ENCODE data around the gene USP48.
"Not testable (repeated sequence)": the region's sequence is repeated elsewhere in the genome, so short reads cannot be mapped to it uniquely, and the experiment has no call there.

USP48 gene

DNA sequence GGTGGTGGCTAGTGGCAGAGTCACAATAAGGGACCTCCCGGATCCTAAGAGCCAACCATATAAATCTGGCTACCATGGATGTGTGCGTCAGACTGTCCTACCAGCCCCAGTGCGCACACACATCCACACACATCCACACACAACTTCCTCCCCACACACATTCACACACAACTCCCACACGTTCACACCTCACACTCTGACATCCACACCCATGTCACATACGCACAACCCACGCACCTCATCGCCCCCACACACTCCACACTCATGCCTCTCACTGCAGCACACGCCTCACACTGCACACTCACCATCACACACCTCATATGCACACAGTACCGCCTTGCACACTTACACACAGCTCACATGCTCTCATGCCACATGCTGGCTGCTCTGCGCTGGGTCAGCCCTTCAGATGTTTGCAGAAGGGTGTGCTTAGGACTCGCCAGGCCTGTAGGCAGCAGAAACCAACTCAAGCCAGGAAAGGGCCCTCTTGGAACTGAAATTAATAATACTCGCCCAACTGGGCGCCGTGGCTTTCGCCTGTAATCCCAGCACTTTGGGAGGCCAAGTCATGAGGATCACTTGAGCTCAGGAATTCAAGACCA lies 32.1 kb upstream of the USP48 start:
- no peak for DNase-seq (ENCODE audit: low spot score)

DNA sequence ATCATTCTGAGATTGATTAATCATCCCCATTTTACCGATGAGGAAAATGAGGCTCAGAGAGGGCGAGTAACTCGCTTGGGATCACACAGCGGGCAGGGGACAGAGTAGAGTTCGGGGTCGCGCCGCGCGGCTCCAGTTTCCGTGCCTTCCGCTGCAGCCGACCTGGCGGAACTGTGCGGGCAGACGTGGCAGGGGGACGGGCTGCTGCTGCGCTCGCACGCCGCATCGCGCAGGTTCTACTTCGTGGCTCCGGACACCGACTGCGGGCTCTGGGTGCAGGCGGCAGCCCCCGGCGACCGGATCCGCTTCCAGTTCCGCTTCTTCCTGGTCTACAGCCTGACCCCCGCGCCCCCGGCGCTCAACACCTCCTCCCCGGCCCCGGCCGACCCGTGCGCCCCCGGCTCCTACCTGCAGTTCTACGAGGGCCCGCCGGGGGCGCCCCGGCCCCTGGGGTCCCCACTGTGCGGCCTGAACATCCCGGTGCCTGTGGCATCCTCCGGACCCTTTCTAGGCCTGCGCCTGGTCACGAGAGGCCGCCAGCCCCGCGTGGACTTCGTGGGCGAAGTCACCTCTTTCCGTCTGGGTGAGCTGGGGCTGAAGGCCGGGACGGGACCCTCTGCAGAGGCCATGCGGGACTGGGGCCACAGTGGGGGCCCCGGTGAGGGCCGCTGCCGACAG lies 31.4 kb upstream of the USP48 start:
- no peak for DNase-seq (ENCODE audit: low spot score)

DNA sequence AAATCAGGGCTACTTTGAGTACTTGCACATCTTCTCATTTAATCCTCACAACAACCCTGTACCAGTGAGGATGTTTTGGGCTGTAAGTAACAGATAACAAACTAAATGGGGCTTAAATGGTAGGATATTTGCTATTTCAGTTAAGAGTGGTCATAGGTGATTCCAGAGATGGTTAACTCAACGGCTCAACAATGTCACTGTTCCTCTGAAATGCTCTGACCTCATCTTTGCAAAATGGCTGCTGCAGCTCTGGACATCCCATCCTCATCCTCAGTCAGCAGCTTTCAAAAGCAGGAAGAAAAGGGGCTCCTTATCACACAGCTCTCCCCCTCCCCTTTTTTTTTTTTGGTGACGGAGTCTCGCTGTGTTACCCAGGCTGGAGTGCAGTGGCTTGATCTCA lies 30.6 kb upstream of the USP48 start:
- no peak for DNase-seq (ENCODE audit: low spot score)

DNA sequence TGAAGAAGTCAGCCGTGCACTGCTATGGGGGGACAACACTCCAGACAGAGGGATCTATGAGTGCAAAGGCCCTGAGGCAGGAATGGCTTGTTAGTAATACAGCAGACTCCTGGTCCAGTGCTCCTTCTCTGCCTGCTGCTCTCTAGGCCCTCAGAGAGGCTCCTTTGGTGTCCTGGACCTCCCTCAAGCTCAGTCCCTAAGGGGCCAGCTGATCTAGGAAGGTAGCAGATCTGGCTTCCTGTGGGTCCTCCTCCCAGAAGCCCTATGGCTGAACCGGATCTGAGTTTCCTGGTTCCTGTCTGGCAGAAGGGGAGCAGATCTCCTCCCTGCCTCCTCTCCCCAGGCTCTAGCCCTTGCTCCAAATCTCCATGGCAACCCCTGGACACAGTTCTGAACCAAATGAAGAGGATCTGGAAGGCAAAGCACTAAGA lies 28.9 kb upstream of the USP48 start, which contains the start of gene LDLRAD2:
Gene LDLRAD2 (plus strand): TSS at position 391 of the 431 bp plus-strand sequence. CDS start 187 bp downstream, outside the sequence.
- no peak for DNase-seq (ENCODE audit: low spot score)

DNA sequence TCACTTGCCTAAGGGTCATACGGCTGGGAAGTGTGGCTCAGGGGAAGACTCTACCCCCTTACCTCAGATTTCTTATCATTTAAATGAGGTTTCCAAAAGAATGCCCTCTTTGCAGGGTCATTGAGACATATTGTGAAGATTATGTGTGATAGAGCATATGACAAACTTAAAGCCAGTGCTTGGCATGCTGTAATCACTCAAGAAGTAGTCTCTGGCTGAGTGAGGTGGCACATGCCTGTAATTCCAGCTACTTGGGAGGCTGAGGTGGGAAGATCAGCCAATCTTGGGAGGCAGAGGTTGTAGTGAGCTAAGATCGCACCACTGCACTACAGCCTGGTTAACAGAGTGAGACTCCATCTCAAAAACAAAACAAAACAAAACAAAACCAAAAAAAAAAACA lies 21.6 kb upstream of the USP48 start:
- no peak for DNase-seq (ENCODE audit: low spot score)

DNA sequence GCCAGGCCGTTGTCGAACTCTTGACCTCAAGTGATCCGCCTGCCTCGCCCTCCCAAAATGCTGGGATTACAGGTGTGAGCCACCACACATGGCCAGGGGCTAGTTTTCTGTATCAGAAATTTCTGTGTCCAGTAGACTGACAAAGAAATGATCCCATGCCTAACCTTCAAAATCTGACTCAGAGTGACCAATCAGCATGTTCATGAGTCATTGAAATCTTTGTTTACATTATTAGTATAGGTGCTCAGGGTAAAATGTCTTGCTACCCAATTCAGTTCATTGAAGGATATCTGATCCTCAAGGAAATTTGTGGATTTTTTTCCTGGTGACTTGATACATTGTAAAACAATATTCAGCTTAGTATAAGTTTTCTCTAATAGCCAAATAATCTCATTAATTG lies 18.2 kb upstream of the USP48 start:
- no peak for DNase-seq (ENCODE audit: low spot score)

DNA sequence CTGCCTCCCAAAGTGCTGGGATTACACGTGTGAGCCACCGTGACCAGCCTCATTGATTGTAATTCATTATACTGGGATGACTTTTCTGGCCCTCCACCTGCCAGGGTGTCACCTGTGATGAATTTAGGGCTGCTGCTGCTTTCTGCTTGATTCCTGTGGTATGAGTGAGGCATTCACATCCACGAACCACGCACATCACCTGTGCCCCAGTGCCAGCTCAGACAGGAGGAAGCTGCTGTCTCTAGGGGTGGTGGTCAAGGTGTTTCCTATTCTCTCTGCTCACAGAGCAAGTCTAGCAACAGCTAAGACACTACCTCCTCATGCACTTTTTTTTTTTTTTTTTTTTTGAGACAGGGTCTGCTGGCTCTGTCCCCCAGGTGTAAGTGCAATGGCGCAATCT lies 16.8 kb upstream of the USP48 start:
- no peak for DNase-seq (ENCODE audit: low spot score)

DNA sequence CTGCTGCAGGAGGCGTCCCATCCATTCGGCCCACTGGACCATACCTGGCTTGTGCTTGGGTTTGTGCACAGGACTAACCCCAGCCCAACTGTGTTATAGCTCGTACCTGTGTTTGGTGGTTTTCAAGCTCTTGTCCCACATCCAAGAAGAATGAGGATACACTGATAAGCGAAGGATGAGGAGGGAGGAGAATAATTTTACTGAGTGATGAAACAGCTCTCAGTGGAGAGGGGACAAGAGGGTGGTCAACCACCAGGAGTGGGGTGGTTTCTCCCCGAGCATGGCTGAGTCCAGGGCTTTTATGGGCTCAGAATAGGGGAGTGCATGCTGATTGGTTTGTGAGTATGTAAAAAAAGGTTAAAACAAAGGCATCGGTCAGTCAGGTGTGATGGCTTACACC lies 12.1 kb upstream of the USP48 start:
- no peak for DNase-seq (ENCODE audit: low spot score)

DNA sequence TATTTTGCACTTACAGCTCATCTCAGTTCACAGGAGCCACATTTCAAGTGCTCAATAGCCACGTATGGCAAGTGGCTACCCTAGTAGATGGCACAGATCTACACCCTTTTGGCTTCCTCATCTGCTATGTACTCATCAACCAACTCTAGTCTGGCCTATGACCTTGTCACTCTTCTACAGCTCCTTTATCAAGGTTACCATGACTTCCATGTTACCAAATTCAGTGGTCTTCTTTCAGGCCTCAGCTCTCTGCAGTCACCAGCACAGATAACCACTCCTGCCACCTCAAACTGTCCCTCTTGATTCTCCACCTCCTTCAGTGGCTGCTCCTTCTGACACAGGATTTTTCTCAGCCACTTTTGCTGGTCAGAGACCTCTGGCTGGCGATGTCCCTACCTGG lies 11.7 kb upstream of the USP48 start:
- DNase-seq (ENCODE audit: low spot score), result no peak

DNA sequence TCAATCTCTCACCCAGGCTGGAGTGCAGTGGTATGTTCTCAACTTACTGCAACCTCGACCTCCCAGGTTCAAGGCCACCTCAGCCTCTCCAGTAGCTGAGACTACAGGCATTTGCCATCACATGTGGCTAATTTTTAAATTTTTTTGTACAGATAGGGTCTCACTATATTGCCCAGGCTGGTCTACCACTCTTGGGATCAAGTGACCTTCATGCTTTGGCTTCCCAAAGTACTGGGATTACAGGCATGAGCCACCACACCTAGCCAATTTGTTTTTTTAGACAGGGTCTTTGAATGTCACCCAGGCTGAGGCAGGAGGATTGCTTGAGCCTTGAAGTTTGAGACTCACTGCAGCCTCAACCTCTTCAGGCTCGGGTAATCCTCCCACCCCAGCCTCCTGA lies 10.2 kb upstream of the USP48 start:
- DNase-seq (ENCODE audit: low spot score), result no peak

DNA sequence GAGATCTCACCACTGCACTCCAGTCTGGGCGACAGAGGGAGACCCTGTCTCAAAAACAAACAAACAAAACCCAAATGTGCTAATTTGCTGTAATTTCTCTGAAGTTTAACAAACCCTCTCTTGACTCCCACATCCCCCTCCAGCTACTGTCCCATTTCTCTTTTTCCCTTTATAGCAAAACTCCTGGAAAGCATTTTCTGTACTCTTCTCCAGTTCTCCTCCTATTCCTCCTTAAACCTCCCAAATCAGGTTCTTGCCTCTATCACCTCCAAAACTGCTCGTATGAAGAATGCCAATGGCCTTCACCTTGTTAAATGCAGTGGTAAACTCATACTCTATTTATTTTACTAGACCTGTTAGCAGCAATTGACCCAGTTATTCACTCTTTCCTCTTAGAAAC lies 3.7 kb upstream of the USP48 start:
- DNase-seq (ENCODE audit: low spot score), result no peak

DNA sequence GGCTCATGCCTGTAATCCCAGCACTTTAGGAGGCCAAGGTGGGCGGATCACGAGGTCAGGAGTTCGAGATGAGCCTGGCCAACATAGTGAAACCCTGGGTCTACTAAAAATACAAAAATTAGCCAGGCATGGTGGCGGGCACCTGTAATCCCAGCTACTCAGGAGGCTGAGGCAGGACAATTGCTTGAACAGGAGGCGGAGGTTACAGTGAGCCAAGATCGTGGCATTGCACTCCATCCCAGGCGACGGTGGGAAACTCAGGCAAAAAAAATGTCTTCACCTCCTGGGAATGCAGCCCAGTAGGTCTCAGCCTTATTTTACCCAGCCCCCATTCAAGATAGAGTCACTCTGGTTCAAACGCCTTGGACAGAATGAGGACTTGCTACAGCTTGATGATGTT lies 2.8 kb upstream of the USP48 start:
- DNase-seq (ENCODE audit: low spot score), result not testable (repeated sequence)

DNA sequence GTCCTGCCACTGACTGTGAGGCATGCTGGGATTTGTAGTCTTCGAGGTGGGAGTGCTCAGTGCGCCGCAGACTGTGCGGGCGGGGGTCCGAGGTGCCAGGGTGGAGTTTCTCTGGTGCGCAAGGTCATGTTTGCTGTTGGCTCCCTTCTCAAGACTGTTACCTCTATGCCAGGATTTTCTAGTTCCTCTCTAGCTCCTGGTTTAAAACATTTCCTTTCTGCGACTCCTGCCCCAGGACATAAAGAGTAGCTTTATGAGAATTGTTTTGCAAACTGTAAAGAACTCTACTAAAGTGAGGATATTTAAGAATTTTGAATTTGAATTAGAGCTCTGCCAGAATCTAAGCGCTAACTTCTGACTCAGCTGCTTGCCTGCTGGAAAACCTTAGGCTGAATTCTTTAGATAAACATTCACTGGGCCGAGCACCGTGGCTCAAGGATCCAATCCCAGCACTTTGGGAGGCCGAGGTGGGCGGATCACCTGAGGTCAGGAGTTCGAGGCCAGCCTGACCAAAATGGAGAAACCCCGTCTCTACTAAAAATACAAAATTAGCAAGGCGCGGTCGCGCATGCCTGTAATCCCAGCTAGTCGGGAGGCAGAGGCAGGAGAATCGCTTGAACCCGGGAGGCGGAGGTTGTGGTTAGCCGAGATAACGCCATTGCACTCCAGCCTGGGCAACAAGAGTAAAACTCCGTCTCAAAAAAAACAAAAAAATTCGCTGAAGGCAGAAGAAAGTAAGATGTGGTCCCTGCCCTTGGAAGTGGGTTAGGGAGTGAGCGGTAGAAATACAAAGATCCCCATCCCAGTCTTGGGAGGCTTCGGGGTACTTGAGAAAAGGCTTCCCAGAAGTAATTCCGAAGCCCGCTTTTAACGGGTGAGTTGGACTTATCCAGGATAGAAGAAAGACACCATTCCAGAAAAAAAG lies 992 bp upstream of the USP48 start:
- DNase-seq (ENCODE audit: low spot score), result no peak

DNA sequence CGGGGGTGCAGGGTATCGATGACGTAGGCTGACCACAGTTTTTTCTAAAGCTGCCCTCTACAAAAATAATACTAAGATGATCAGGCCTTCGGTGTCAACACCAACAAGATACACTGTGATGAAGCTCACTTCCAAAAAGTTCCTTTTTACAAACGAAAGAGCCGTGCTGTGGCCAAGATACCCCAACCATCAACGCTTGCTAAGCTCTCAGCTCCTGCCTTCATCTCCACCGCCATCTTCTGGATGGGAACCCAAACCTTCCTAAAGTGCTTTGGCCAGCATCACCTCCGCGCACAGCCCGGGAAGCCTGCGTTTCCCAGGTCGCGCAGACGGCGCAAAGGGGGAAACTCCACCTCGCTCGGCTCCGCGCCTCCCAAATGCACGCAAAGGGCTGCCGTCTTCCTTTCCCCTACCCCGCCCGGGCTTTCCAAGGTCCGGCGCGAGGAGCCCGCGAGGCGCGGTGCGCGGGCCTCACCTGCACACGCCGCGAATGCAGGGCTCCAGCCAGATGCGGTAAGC lies 541 bp downstream of the USP48 start:
- peak; percentile 67 for DNase-seq (ENCODE audit: low spot score)

DNA sequence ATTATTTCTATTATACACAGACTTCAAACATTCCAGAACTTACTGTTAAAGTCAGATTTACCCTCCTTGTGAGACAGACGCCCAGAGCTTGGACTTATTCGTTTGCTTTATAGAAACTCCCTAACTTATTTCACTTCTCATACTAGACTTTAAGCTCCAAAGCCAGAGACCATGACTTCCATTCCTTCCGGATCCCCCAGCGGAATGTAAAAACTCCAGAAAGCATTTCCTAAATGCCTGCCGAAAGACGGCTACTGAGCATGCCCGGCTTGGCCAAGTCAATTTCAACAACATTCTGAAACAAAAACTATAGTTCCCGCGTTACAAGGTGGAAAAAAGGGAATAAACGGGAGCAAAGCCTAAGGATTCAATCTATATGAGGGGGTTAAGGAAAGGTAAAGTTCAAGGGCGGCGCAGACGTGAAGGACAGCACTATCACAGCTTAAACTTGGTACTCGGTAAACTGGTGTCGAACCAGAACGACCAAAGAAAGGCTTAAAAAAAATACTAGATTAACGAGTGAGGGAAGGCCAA lies 1.1 kb downstream of the USP48 start:
- DNase-seq (ENCODE audit: low spot score), result no peak

DNA sequence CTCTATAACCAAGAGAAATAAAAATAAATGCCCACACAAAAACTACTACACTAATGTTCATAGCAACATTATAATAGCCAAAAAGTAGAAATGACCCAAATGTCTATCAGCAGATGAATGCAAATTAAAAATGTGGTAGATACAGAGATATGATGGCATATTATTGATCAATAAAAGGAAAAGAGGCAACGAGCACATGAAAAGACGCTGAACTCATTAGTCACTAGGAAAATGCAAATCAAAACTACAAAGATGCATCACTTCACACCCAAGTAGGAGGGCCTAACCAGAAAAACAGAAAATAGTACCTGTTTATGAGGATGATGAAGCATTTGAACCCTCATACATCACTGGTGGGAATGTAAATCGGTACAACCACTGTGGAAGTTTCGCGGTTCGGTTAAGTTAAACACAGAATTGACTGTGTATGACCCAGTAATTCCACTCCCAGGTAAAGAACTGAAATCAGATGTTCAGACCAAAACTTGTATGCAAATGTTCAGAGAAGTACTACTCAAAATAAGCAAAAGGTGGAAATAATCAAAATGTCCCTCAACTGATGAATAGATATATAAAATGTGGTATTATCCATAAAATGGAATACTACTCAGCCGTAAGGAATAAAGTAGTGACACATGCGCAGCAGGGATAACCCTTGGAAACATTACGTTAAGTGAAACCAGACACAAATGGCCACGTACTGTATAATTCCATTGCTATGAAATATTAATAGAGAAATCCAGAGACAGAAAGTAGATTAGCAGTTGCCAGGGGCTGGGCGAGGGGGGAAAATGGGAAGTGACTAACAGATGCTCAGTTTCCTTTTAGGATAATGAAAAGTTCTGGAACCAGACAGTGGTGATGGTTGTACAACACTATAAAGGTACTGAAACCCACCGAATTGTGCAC lies 3.1 kb downstream of the USP48 start:
- no peak for DNase-seq (ENCODE audit: low spot score)

DNA sequence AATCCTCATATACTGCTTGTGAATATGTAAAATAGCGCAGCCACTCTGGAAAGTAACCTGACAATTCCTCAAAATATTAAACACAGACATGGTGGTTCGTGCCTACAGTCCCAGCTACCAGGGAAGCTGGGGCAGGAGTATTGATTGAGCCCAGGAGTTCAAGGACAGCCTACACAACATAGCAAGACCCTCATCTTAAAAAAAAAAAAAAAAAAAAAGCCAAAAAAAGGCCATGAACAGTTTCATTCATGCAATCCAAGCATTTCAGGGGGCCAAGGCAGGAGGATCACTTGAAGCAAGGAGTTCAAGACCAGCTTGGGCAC lies 4.6 kb downstream of the USP48 start:
- no peak for DNase-seq (ENCODE audit: low spot score)

DNA sequence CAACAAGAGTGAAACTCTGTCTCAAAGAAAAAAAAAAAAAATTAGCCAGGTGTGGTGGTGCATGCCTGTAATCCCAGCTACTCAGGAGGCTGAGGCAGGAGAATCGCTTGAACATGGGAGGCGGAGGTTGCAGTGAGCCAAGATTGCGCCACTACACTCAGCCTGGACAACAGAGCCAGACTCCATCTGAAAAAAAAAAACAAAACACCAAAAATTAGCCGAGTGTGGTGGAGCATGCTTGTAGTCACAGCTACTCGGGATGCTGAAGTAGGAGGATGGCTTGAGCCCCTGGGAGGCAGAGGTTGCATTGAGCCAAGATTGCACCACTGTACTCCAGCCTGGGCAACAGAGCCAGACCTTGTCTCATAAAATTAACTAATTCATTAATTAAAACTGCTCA lies 6.0 kb downstream of the USP48 start:
- DNase-seq (ENCODE audit: low spot score), result not testable (repeated sequence)

DNA sequence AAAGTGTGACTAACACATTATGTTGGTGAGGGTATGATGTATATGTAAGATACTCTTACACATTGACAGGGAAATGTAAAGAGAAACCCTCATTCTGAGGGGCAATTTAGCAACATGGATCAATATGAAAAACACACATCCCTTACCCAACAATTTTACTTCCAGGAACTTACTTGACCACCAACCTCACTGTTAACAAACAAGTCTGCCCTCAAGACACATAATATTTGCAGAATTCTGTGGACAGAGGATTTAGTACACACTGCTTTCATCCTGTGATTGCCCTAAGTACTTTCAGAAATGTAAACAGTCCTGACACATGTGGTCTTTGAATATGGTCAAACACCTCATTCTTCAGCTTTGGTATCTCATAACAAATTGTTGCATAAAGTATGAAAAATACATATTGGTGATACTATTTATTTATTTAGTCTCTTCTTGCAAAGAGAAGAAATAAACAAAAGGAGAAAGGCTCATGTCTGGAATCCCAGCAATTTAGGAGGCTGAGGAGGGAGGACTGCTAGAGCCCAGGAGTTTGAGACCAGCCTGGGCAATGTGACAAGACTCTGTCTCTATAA lies 6.9 kb downstream of the USP48 start:
- DNase-seq (ENCODE audit: low spot score), result no peak

DNA sequence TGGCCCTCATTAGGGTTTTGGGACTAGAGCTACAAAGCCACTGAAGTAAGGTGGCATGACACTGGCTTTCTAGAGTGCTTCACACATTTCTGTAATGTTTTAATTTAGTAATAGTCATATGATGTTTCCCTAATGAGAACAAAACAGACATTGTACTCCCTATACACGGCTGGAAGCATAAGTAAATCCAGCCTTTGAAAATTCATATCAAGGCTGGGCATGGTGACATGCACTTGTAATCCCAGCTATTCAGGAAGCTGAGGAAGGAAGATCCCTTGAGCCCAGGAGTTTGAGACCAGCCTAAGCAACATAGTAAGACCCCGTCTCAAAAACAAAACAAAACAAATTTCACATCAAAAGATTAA lies 7.4 kb downstream of the USP48 start:
- DNase-seq (ENCODE audit: low spot score), result peak; percentile 64

Data from globus pallidus (tissue), 1 donor.